HG02571 (cell line): ENCODE results near the gene IFT122.
"Not testable (repeated sequence)": the region's sequence is repeated elsewhere in the genome, so short reads cannot be mapped to it uniquely, and the experiment has no call there.

Experiments
- ATAC-seq: cut with Tn5 transposase; IDR thresholded peaks from one replicate; pipeline ENCODE4 v1.9.1; 2021; ENCODE audit warnings: mild to moderate bottlenecking, moderate library complexity; ENCODE audit not compliant: unreplicated experiment

IFT122 gene

DNA sequence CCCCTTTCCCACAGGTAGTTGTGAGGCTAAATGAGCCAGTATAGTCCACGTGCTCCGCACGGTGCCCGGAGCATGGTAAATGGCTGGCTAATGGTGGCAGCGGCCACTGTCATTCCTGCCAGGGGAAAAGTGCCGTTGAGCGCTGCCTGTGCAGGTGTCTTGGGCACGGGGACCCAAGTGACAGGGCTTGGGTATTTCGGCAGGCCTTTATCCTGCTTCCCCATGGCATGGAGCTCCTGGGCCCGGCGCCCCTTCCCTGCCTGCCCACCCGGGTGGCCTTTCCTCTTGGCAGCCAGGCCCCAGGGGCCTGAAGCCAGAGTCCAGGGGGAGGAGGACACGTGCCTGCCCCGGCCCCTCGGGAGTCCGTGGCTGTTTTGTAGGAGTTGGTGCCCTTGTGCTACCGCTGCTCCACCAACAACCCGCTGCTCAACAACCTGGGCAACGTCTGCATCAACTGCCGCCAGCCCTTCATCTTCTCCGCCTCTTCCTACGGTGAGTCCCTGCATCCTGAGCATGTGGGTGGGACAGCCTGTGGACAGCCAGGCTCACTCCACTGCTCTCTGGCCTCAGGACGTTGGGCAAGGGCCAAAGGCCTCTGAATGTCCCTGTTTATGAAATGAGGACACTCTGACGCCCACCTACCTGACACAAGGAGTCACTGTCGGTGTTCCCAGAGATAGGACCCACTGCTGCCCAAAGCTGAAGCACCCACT is 75.2 kb downstream of the IFT122 start:
- ATAC-seq = not testable (repeated sequence)

- ATAC-seq = not testable (repeated sequence)
Observed at GRCh38 chr3:129515821-129516432, 75.9 kb downstream of the IFT122 start.

GRCh38 chr3:129517516-129517915 is 77.5 kb downstream of the IFT122 start:
- no peak for ATAC-seq

GRCh38 chr3:129518038-129518561 is 78.1 kb downstream of the IFT122 start:
- no peak for ATAC-seq

DNA sequence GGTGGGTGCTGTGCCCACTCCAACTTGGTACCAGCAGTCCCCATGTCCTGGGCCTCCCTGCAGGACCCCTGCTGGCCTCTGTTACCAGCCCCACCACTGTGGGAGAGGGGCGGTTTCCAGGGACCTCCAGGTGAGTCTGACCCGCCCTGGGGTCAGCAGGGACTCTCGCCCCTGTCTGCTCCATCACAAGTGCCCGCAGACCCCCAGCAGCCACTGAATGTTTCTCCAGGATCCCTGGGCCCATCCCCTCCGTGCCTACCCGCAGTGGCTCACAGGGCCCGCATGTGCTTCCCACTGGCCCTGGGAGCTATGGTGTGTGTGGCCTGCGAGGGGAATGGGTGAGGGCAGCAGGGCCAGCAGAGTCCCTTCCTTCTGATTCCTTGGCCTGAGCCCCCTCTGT is 78.6 kb downstream of the IFT122 start:
- ATAC-seq = no peak

- no peak for ATAC-seq
Observed at GRCh38 chr3:129519449-129519848, 79.4 kb downstream of the IFT122 start.

- ATAC-seq = no peak
Observed at GRCh38 chr3:129519896-129520715, 80.1 kb downstream of the IFT122 start.

DNA sequence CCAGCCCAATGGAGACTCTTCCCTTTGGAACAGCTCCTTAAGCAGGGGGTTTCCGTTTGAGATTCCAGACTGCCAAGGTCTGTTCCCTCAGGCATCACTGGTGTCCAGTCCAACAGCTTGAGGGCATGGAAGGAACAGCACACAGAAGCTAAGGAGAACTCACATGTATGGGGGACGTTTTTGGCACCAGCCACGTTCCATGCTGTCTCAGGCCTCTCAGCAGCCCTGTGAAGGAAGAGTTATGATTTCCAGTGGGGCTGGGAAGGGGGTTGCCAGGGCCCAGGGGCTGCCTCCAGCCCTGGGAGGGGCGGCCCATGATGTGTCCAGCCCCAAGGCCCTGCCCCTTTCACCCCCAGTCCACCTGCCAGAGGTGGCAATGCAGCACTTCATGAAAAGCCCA is 80.9 kb downstream of the IFT122 start:
- no peak for ATAC-seq

- ATAC-seq = no peak
Observed at GRCh38 chr3:129521611-129522010, 81.6 kb downstream of the IFT122 start.

DNA sequence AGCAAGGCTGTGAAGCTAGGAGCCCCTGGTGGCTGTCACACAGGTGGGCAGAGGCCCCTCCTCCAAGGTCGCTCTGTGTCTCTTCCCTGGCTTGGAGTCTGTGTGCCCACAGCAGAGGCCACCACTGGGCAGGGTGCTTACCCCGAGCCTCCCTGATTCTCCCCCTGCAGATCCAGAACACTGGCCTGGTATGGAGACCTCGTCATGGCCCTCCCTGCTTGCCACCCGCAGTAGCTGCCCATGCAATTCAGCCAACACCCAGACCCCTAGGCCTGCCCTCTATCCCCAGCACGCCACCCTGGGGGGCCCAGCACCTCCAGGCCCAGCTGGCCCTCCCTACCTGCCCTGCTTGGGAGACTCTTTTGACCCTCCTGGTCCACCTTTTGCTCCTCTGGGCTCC is 82.9 kb downstream of the IFT122 start:
- no peak for ATAC-seq

DNA sequence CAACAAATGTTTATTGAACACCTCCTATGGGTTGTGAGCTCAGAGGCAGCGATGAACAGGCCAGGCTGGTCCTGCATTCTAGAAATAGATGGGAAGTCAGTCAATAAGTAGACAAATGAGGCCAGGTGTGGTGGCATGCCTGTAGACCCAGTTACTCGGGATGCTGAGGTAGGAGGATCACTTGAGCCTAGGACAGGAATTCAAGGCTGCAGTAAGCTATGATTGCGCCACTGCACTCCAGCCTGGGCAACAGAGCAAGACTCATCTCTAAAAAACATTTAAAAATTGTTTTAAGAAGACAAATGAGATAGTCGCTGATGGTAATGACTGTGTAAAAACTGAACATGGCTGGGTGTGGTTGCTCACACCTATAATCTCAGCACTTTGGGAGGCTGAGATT is 84.1 kb downstream of the IFT122 start:
- no peak for ATAC-seq

GRCh38 chr3:129525341-129525968 is 85.4 kb downstream of the IFT122 start:
- ATAC-seq = no peak

DNA sequence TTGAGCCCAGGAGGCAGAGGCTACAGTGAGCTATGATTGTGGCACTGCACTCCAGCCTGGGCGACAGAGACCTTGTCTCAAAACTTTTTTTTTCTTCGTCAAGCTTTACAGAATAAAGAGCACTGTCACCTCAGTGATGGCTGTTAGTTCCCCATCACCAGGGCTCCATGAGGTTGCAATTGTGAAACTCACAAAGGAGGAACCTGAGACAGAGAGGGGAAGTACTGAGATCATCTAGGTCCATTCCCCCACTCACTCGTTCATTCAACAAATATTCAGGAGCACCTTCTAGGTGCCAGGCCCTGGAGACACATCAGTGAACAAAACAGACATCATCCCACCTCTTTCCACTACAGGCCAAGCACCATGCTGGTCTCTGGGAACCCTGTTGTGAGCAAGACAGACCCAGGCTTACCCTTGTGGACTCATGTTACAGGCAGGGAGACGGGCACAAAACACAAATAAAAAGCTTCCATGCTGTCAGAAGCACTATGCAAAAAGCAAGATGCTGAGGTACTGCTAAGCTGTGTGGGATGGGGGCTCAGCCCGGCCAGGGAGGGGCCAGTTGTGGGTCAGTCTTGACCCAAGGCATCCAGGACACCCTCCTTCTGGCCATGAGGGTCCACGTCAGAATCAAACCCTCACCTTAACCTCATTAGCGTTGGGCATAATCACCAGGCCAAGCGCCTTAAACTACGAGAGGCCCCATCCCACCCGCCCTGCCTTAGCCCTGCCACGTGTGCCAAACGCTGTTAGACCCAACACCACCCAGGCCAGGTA is 86.3 kb downstream of the IFT122 start:
- peak; percentile 77 for ATAC-seq

GRCh38 chr3:129527262-129527661 is 87.2 kb downstream of the IFT122 start:
- ATAC-seq = no peak

DNA sequence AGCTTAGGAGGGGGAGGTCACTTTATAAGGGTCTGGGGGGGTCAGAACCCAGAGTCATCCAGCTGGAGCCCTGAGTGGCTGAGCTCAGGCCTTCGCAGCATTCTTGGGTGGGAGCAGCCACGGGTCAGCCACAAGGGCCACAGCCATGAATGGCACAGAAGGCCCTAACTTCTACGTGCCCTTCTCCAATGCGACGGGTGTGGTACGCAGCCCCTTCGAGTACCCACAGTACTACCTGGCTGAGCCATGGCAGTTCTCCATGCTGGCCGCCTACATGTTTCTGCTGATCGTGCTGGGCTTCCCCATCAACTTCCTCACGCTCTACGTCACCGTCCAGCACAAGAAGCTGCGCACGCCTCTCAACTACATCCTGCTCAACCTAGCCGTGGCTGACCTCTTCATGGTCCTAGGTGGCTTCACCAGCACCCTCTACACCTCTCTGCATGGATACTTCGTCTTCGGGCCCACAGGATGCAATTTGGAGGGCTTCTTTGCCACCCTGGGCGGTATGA is 88.6 kb downstream of the IFT122 start, which contains the start of gene RHO:
RHO (plus strand) TSS at position 51 of the 512 bp plus-strand sequence; CDS start at position 146, 95 bp downstream.
- ATAC-seq = no peak

DNA sequence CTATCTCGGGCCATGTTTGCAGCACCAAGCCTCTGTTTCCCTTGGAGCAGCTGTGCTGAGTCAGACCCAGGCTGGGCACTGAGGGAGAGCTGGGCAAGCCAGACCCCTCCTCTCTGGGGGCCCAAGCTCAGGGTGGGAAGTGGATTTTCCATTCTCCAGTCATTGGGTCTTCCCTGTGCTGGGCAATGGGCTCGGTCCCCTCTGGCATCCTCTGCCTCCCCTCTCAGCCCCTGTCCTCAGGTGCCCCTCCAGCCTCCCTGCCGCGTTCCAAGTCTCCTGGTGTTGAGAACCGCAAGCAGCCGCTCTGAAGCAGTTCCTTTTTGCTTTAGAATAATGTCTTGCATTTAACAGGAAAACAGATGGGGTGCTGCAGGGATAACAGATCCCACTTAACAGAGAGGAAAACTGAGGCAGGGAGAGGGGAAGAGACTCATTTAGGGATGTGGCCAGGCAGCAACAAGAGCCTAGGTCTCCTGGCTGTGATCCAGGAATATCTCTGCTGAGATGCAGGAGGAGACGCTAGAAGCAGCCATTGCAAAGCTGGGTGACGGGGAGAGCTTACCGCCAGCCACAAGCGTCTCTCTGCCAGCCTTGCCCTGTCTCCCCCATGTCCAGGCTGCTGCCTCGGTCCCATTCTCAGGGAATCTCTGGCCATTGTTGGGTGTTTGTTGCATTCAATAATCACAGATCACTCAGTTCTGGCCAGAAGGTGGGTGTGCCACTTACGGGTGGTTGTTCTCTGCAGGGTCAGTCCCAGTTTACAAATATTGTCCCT is 89.6 kb downstream of the IFT122 start:
- no peak for ATAC-seq

DNA sequence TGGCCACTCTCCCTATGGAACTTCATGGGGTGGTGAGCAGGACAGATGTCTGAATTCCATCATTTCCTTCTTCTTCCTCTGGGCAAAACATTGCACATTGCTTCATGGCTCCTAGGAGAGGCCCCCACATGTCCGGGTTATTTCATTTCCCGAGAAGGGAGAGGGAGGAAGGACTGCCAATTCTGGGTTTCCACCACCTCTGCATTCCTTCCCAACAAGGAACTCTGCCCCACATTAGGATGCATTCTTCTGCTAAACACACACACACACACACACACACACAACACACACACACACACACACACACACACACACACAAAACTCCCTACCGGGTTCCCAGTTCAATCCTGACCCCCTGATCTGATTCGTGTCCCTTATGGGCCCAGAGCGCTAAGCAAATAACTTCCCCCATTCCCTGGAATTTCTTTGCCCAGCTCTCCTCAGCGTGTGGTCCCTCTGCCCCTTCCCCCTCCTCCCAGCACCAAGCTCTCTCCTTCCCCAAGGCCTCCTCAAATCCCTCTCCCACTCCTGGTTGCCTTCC is 90.3 kb downstream of the IFT122 start:
- no peak for ATAC-seq

- no peak for ATAC-seq
Observed at GRCh38 chr3:129530821-129531220, 90.8 kb downstream of the IFT122 start.

DNA sequence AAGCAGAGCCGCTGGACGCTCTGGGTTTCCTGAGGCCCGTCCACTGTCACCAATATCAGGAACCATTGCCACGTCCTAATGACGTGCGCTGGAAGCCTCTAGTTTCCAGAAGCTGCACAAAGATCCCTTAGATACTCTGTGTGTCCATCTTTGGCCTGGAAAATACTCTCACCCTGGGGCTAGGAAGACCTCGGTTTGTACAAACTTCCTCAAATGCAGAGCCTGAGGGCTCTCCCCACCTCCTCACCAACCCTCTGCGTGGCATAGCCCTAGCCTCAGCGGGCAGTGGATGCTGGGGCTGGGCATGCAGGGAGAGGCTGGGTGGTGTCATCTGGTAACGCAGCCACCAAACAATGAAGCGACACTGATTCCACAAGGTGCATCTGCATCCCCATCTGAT is 91.7 kb downstream of the IFT122 start:
- no peak for ATAC-seq
